Mononuclear cell (primary cell): Measurements from ENCODE around the gene ZFYVE1. TPM values are rescaled to one million over a fixed set of nuclear protein-coding genes. Genes with fewer than 3 reads are reported as not detected.

Source experiments
- H3K27me3 ChIP-seq: 2 replicates; pipeline ENCODE4 v1.6.0; 2011; ENCODE audit warnings: low read length, control low read depth; ENCODE audit not compliant: insufficient read depth
- H3K4me1 ChIP-seq: 2 replicates; pipeline ENCODE4 v1.5.1; 2011; ENCODE audit warnings: mild to moderate bottlenecking, low read length, control low read depth; ENCODE audit not compliant: insufficient read depth
- H3K4me3 ChIP-seq: 2 replicates; pipeline ENCODE4 v1.5.1; 2011; ENCODE audit warnings: mild to moderate bottlenecking, low read length, moderate library complexity
- H3K9me3 ChIP-seq: 2 replicates; pipeline ENCODE4 v1.5.1; 2011; ENCODE audit warnings: low read depth, mild to moderate bottlenecking, control low read depth, low read length
- total RNA-seq: library from RNA; depleted of rRNA; stranded (reverse); fragments of >200 nt; gene quantifications from one replicate; pipeline ENCODE4 v1.2.3, GENCODE V29; 2012

The ZFYVE1 gene
- total RNA-seq, 1 donor, result 10.8 TPM

GRCh38 chr14:72926292-72927028 is 100.4 kb downstream of the ZFYVE1 start, which contains the start of gene DCAF4:
TSS of gene DCAF4 (plus strand) at chr14:72926464. CDS start at chr14:72937979, 11,515 bp downstream.
- Histone ChIP-seq H3K4me1 (peaks cover 20% of the 10 kb centered on the region), H3K4me3 (peak within 1 kb of the TSS; percentile 63), H3K27me3 (peaks cover under 1% of the 10 kb centered on the region), H3K9me3 (no peaks in the 10 kb centered on the region)

DNA sequence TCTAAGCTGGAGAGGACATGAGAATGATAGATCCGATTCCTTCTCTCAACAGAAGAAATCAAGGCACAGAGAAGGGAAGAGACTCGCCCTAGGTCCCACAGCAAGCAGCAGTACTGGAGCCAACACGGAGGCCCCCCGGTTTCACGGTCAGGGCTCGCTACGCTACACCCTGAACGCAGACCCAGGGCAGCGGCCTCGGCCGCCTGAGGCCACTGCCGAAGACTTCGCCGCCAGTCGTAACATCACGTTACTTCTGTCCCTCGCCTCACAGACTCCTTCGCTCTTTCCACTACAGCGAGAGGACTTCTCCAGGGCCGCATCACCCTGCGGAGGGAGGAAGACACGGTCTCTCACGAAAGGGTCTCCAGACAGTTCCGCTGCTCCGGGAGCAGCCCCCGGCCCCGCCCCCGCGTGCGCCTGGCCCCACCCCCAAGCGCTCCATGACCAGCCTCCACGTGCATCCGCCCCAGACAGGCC is 101.1 kb downstream of the ZFYVE1 start:
- no peaks in the 10 kb centered on the region for H3K9me3 ChIP-seq
- peaks cover 6% of the 10 kb centered on the region for H3K27me3 ChIP-seq
- H3K4me1 ChIP-seq, result peaks cover 20% of the 10 kb centered on the region
- peak overlapping the region; percentile 63 for H3K4me3 ChIP-seq

- peaks cover 20% of the 10 kb centered on the region for H3K4me1 ChIP-seq
- peaks cover 8% of the 10 kb centered on the region for H3K27me3 ChIP-seq
- no peak overlapping the region for H3K4me3 ChIP-seq
- no peaks in the 10 kb centered on the region for H3K9me3 ChIP-seq
These were observed 101.6 kb downstream of the ZFYVE1 start for GRCh38 chr14:72925171-72925759.

DNA sequence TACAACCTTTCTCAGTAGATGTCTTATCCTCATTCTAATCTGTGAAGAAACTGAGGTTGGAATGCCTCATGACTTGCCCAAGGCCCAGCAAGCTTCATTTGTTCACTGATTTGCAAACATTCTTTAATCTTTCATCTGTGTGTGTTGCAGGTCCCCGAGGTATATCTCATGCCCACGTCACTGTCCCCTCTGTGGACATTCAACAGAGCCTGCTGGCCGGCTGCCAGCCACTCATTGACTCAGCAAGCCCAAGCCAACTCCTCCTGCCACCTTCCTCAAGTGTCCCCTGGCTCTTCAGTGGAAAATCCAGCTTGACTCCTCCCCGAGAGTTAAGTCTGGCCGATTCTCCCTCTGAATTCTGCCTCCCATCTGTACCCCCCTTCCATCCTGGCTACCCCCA is 102.6 kb downstream of the ZFYVE1 start:
- H3K9me3 ChIP-seq, result no peaks in the 10 kb centered on the region
- H3K4me3 ChIP-seq, result no peak overlapping the region
- H3K4me1 ChIP-seq, result peaks cover 20% of the 10 kb centered on the region
- H3K27me3 ChIP-seq, result peaks cover 8% of the 10 kb centered on the region

DNA sequence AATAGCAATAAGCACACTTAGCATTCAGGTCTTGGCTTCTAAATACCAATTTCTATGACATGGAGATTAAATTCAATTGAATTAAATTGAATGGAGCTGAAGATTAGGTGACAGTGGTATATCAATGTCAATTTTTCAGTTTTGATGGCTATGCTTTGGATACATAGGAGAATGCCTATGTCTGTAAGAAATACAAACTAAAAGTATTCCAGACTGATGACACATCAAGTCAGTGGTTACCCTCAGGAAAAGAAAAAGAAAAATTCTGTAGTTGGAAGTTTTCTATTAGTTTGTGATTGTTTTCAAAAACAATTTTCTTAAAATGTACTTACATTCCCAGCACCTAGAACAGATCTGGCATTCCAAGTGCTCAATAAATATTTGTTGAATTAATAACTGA is 105.5 kb downstream of the ZFYVE1 start:
- H3K9me3 ChIP-seq, result no peaks in the 10 kb centered on the region
- H3K4me3 ChIP-seq, result no peak overlapping the region
- H3K4me1 ChIP-seq, result peaks cover 5% of the 10 kb centered on the region
- peaks cover 19% of the 10 kb centered on the region for H3K27me3 ChIP-seq

GRCh38 chr14:72920008-72920407 is 106.9 kb downstream of the ZFYVE1 start:
- Histone ChIP-seq H3K4me3 (no peak overlapping the region), H3K4me1 (no peaks in the 10 kb centered on the region), H3K27me3 (peaks cover 19% of the 10 kb centered on the region), H3K9me3 (no peaks in the 10 kb centered on the region)

Other genes with a start within 250 kb of the ZFYVE1 start
- 1.3 TPM for gene DPF3, start 133.0 kb downstream of the ZFYVE1 start, total RNA-seq
- gene DCAF4, start 100.6 kb downstream of the ZFYVE1 start, total RNA-seq, result 17.9 TPM
- 141 TPM for gene RBM25, start 31.4 kb upstream of the ZFYVE1 start, total RNA-seq
- gene PSEN1, start 109.4 kb upstream of the ZFYVE1 start, total RNA-seq, result 45.4 TPM
- gene PAPLN, start 210.4 kb upstream of the ZFYVE1 start, total RNA-seq, result 0.31 TPM